Naive B cell (primary cell): Measurements from ENCODE around the gene NARF. TPM values are rescaled to one million over a fixed set of nuclear protein-coding genes. Genes with fewer than 3 reads are reported as not detected.
"Not testable (repeated sequence)": the region's sequence is repeated elsewhere in the genome, so short reads cannot be mapped to it uniquely, and the experiment has no call there.

Source experiments
- ATAC-seq, 2 donors: fragments of 150-1000 bp; cut with Tn5 transposase; 2 replicates each; pipeline ENCODE4 v1.10.0; 2021; ENCODE audit warnings: low read depth in 2 of 2, mild to moderate bottlenecking in 2 of 2, moderate library complexity in 2 of 2
- DNase-seq: peaks from one replicate; pipeline ENCODE4 v3.0.0; 2022
- H3K27ac Mint-ChIP-seq, 6 donors: one replicate each; pipeline ENCODE4 v1.8.0; 2020 to 2022; ENCODE audit warnings: mild to moderate bottlenecking in 6 of 6, mixed read lengths in 6 of 6, moderate library complexity in 5 of 6, inconsistent platforms in 2 of 6
- H3K27me3 Mint-ChIP-seq, 3 donors: one replicate each; pipeline ENCODE4 v1.8.0; 2021 to 2022; ENCODE audit warnings: mixed read lengths in 3 of 3, mild to moderate bottlenecking in 1 of 3
- H3K36me3 Mint-ChIP-seq, 2 donors: one replicate each; pipeline ENCODE4 v1.8.0; 2020 to 2022; ENCODE audit warnings: mixed read lengths in 2 of 2, inconsistent platforms in 1 of 2, mild to moderate bottlenecking in 1 of 2
- H3K4me1 Mint-ChIP-seq, 3 donors: one replicate each; pipeline ENCODE4 v1.8.0; 2020 to 2022; ENCODE audit warnings: mixed read lengths in 3 of 3, inconsistent platforms in 1 of 3, mild to moderate bottlenecking in 1 of 3, moderate library complexity in 1 of 3
- H3K4me3 Mint-ChIP-seq, 8 donors: one replicate each; pipeline ENCODE4 v1.8.0; 2020 to 2022; ENCODE audit warnings: mild to moderate bottlenecking in 8 of 8, mixed read lengths in 8 of 8, moderate library complexity in 8 of 8, inconsistent platforms in 2 of 8
- H3K9me3 Mint-ChIP-seq, 7 donors: one replicate each; pipeline ENCODE4 v1.8.0; 2020 to 2022; ENCODE audit warnings: mixed read lengths in 7 of 7, mild to moderate bottlenecking in 5 of 7, inconsistent platforms in 2 of 7, moderate library complexity in 1 of 7
- polyA plus RNA-seq, 6 donors: library from polyadenylated mRNA; unstranded; fragments of 300-500 nt; fragmentation: Illumina TruSeq; gene quantifications; one replicate each; pipeline ENCODE4 v1.2.3, GENCODE V29; 2021; ENCODE audit warnings: low read depth in 6 of 6

The NARF gene
- polyA plus RNA-seq, 6 donors from 2014 or later, result 72.3 to 137 (median 95.0) TPM

DNA sequence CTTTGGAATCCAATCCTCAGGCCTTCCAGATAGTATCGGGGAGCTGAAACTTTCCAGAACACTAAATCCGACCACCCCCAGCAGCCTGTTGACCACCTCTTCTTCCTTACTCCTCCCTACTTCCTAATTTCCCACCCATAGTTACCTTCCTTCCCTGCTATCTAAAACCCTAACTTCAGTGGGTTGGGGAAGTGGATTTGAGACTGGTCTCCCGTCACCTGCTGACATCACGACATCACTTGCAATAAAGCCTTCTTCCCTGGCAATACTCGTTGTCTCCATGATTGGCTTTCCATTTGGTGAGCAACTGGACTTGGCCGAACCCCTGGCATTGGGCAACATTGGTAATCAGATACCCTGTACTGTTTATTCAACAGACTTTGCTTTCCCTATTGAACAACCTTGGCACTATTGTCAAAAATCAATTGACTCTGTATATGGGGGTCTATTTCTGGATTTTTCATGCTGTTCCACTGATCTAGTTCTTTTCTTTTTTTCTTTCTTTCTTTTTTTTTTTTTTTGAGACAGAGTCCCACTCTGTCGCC is 49.2 kb downstream of the NARF start:
- Mint-ChIP-seq H3K36me3 (no peaks in the 10 kb centered on the region), H3K4me1 (peaks cover 10 to 13% (median 10%) of the 10 kb centered on the region in 3 donors), H3K27ac (peak overlapping the region in 2 of 6 donors; percentile 61 to 63), H3K27me3 (no peaks in the 10 kb centered on the region), H3K9me3 (no peaks in the 10 kb centered on the region), H3K4me3 (no peak overlapping the region)
- DNase-seq, result no peak
- no peak for ATAC-seq

DNA sequence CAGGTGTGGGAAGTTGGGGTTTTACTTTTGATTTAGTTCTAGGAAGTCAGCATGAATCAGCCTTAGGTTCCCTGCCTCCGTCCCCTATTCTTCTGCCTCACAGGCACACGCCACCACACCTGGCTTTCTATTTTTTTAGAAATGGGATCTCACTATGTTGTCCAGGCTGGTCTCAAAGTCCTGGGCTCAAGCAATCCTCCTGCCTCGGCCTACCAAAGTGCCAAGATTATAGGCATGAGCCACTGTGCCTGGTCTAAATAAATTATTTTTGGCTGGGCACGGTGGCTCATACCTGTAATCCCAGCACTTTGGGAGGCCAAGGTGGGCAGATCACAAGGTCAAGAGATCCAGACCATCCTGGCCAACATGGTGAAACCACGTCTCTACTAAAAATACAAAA is 53.1 kb downstream of the NARF start:
- H3K4me3 Mint-ChIP-seq, DNase-seq, H3K36me3 Mint-ChIP-seq, H3K4me1 Mint-ChIP-seq, H3K27me3 Mint-ChIP-seq, H3K27ac Mint-ChIP-seq, ATAC-seq, H3K9me3 Mint-ChIP-seq: not testable (repeated sequence)

DNA sequence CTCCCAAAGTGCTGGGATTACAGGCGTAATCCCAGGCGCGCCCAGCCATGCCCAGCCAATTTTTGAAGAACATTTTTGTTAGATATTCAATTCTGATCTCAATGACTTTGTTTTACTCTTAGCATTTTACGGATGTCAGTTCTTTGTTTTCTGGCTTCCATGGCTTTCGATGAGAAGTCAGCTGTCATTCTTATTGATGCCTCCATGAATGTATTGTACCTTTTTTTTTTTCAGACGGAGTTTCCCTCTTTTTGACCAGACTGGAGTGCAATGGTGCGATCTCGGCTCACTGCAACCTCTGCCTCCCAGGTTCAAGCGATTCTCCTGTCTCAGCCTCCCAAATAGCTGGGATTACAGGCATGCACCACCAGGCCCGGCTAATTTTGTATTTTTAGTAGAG is 55.3 kb downstream of the NARF start:
- peak overlapping the region in 1 of 6 donors; percentile 82 for H3K27ac Mint-ChIP-seq
- DNase-seq, H3K4me3 Mint-ChIP-seq, H3K36me3 Mint-ChIP-seq, H3K9me3 Mint-ChIP-seq, ATAC-seq, H3K4me1 Mint-ChIP-seq, H3K27me3 Mint-ChIP-seq: not testable (repeated sequence)

DNA sequence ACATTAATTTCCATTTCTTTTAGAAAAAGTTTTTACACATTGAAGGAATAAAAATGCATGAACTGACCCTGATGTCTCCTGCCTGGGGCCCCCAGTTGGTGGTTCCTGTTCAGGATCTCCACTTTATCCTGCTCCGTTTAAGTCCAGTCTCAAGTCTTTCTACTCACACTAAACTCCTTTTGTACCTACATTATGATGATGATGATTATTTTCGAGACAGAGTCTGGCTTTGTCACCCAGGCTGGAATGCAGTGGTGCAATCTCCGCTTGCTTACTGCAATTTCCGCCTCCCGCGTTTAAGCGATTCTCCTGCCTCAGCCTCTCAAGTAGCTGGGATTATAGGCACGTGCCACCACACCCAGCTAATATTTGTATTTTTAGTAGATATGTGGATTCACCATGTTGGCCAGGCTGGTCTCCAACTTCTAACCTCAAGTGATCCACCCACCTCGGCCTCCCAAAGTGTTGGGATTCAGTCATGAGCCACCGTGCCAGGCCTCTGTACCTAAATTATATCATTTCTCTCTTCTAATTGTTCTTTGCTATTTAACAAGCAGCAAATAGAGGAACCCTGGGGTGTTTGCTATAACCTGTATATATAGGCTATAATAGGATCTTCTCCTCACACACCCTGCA is 58.8 kb downstream of the NARF start:
- no peaks in the 10 kb centered on the region for H3K9me3 Mint-ChIP-seq
- peak overlapping the region in 1 of 6 donors; percentile 39 for H3K27ac Mint-ChIP-seq
- ATAC-seq (no peak), DNase-seq (no peak)
- peaks cover 7 to 19% (median 12%) of the 10 kb centered on the region in 3 donors for H3K4me1 Mint-ChIP-seq
- H3K27me3 Mint-ChIP-seq, result no peaks in the 10 kb centered on the region
- H3K36me3 Mint-ChIP-seq, result no peaks in the 10 kb centered on the region
- peak overlapping the region in 2 of 8 donors; percentile 61 to 78 for H3K4me3 Mint-ChIP-seq

DNA sequence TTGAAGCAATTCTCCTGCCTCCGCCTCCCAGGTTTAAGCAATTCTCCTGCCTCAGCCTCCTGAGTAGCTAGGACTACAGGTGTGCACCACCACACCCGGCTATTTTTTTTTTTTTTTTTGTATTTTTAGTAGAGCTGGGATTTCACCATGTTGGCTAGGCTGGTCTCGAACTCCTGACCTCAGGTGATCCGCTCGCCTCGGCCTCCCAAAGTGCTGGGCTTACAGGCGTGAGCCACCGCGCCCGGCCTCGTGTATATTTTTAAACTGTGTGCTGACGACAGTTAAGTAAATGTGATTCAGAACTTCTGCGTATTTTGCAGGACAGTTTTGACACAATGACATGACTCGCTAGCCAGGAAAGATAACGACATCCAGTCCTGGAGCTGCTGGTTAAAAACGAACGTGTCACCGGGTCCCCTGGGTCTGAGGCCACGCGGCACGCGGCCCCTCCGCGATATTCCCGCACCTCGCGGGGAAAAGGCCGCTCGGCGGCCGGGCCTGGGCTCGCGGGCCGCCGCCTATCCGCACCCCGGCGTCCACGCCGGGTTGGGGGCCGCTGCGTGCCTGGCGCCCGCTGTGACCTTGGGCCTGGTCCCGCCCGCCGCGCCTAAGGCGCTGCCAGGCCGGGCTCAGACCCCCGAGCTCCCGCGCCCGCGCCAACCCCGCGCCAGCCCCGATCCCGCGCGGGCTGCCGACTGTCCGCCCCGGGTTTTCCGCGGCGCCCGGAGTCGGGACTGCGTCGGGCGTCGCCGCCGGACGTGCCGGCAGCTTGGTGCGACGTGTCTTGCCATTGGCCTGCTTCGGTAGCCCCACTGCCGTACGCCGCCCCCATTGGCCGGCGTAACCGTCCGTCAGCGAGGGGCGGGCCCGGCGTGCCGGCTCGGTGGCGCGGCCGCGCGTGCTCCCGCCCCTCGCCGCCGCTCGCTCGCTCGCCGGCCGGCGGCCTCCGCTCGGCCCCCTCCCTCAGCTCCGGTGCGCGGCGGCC is 60.6 kb downstream of the NARF start, which contains the start of gene FOXK2:
Gene FOXK2 (plus strand): TSS at position 907 of the 985 bp plus-strand sequence. CDS start 157 bp downstream, outside the sequence.
- H3K27me3 Mint-ChIP-seq, result no peaks in the 10 kb centered on the region
- H3K9me3 Mint-ChIP-seq, result no peaks in the 10 kb centered on the region
- ATAC-seq, result peak; percentile 94 to 95
- H3K36me3 Mint-ChIP-seq, result no peaks in the 10 kb centered on the region
- H3K4me1 Mint-ChIP-seq, result peaks cover 13 to 35% (median 22%) of the 10 kb centered on the region in 3 donors
- DNase-seq, result peak; percentile 97
- peak within 1 kb of the TSS; percentile 90 to 97 (median 94) for H3K4me3 Mint-ChIP-seq
- H3K27ac Mint-ChIP-seq, result peak within 1 kb of the TSS; percentile 87 to 98 (median 92)

DNA sequence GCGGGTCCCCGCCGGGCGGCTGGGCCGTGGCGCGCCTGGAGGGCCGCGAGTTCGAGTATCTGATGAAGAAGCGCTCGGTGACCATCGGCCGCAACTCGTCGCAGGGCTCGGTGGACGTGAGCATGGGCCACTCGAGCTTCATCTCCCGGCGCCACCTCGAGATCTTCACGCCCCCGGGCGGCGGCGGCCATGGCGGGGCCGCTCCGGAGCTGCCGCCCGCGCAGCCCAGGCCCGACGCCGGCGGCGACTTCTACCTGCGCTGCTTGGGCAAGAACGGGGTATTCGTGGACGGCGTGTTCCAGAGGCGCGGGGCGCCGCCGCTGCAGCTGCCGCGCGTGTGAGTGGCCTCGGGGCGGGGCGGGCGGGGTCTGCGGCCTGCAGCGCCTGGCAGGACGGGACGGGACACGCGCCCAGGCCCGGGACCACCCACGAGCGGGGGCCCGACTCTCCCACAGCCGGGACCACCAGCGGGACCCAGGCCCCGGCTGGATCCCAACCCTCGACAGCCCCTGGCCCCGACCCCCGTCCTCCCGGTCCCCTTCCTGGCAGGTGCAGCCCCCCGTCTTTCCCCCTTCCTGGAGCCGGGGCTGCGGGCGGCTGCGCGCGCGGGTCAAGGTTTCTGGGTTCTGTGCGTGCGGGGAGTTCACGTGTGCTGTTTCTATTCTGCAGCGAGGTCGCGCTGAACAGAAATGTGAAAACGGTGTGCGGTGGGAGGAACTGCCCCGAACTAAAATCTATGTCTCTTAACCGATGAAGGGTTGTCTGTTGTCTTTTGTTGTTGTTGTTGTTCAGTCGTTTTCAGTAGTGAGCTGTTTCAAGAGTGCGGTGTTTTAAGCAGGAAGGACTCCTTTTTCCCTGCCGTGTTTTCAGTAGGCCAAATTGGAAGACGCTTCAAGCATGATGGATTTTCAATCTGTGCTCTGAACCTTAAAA is 61.7 kb downstream of the NARF start:
- no peaks in the 10 kb centered on the region for H3K27me3 Mint-ChIP-seq
- ATAC-seq (peak; percentile 22 to 26), DNase-seq (peak; percentile 42)
- H3K36me3 Mint-ChIP-seq, result no peaks in the 10 kb centered on the region
- H3K4me3 Mint-ChIP-seq, result peak overlapping the region; percentile 90 to 97 (median 94)
- H3K4me1 Mint-ChIP-seq, result peaks cover 13 to 43% (median 29%) of the 10 kb centered on the region in 3 donors
- H3K27ac Mint-ChIP-seq, result peak overlapping the region; percentile 75 to 98 (median 92)
- H3K9me3 Mint-ChIP-seq, result no peaks in the 10 kb centered on the region

DNA sequence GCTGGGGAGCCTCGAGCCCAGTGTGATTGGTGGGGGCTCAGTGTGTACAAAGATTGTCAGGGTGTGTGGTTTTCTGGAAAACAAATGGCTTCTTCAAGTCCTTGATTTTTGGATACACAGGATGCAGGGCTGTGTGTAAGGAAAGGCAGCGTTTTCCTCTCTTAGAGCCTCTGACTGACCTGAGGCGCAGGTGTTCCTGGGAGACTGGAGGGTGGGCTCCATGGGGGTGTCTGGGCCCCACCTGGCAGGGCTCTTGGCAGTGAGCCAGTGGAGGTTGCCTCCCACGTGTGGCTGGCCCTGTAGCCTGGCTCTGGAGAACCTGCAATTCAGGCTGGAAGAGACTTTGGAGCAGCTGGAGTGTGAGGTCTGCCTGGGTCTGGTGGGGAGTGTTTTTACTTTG is 66.0 kb downstream of the NARF start:
- DNase-seq (no peak), ATAC-seq (no peak)
- H3K27ac Mint-ChIP-seq, result peak overlapping the region in 1 of 6 donors; percentile 67
- H3K4me1 Mint-ChIP-seq, result peaks cover 32 to 67% (median 57%) of the 10 kb centered on the region in 3 donors
- H3K4me3 Mint-ChIP-seq, result no peak overlapping the region
- no peaks in the 10 kb centered on the region for H3K9me3 Mint-ChIP-seq
- H3K36me3 Mint-ChIP-seq, result no peaks in the 10 kb centered on the region
- no peaks in the 10 kb centered on the region for H3K27me3 Mint-ChIP-seq

DNA sequence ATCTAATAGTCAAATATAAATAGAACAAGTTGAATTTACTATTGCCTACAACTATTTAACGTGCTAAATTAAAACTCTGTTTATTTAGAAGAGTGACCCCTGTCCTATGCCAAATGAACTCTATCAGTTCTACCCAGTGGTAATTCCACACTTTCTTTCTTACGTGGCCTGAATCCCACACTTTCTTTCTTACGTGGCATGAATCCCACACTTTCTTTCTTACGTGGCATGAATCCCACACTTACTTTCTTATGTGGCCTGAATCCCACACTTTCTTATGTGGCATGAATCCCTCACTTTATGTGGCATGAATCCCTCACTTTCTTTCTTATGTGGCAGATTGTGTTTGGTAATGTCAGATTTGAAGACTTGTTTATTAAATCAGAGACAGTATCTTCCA is 67.2 kb downstream of the NARF start:
- Mint-ChIP-seq H3K9me3 (no peaks in the 10 kb centered on the region), H3K27me3 (no peaks in the 10 kb centered on the region), H3K36me3 (no peaks in the 10 kb centered on the region), H3K4me3 (no peak overlapping the region), H3K27ac (peak overlapping the region in 4 of 6 donors; percentile 3 to 80 (median 16)), H3K4me1 (peaks cover 29 to 67% (median 55%) of the 10 kb centered on the region in 3 donors)
- DNase-seq, result no peak
- ATAC-seq, result no peak

DNA sequence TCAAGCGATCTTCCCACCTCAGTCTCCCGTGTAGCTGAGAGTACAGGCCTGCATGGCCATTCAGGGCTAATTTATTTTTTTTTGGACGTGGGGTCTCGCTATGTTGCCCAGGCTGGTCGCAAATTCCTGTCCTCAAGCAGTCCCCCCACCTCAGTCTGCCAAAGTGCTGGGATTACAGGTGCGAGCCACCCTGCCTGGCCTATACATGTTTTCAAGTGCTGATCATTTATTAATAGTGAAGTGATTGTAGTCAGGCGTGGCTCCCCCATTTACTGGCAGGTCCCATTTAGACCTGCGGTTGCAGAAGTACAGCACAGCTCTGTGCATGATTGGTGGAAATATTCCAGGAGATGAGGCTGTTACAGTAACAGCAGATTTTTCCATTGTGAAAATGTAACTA is 69.4 kb downstream of the NARF start:
- Mint-ChIP-seq H3K27ac (peak overlapping the region in 2 of 6 donors; percentile 41 to 88), H3K4me3 (no peak overlapping the region), H3K36me3 (no peaks in the 10 kb centered on the region), H3K9me3 (no peaks in the 10 kb centered on the region), H3K4me1 (peaks cover 33 to 61% (median 53%) of the 10 kb centered on the region in 3 donors), H3K27me3 (no peaks in the 10 kb centered on the region)
- DNase-seq, result no peak
- ATAC-seq, result no peak

DNA sequence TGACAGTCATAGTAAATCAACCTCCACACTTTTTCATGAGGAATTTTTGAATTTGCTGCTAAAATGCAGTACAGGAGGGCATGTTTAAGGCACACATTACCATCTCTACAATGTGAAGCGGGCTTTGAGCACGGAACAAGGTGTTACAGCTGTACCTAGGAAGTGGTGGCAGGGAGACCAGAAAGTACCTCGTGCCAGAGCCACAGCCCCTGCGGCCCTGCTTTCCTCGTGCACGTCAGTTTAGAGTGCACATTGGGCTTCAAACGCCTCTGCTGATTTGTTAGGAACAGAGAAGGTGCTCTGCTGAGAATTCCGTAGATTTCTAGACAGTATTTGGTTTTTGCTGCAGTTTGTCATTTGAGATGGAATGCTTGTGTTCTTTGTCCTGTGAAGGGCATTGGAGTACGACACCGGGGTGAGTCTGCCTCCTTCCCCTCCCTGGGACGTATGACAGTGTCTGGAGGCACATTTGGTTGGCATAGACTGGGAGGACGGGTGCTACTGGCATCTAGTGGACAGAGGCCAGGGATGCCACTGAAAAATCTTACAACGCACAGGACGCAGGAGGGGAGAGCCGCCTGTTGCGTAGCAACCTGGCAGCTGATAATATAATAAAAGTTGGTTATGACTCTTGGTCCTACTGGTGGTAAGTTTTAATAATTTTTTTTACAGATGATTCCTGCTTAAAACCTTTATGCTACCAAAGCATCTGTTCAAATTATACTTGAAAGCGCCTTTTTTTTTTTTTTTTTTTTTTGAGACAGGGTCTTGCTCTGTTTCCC is 70.1 kb downstream of the NARF start:
- ATAC-seq, result peak in 1 of 2 donors; percentile 37
- no peaks in the 10 kb centered on the region for H3K36me3 Mint-ChIP-seq
- H3K4me3 Mint-ChIP-seq, result no peak overlapping the region
- H3K4me1 Mint-ChIP-seq, result peaks cover 30 to 59% (median 52%) of the 10 kb centered on the region in 3 donors
- no peaks in the 10 kb centered on the region for H3K27me3 Mint-ChIP-seq
- H3K9me3 Mint-ChIP-seq, result no peaks in the 10 kb centered on the region
- H3K27ac Mint-ChIP-seq, result peak overlapping the region in 2 of 6 donors; percentile 23 to 56
- no peak for DNase-seq

DNA sequence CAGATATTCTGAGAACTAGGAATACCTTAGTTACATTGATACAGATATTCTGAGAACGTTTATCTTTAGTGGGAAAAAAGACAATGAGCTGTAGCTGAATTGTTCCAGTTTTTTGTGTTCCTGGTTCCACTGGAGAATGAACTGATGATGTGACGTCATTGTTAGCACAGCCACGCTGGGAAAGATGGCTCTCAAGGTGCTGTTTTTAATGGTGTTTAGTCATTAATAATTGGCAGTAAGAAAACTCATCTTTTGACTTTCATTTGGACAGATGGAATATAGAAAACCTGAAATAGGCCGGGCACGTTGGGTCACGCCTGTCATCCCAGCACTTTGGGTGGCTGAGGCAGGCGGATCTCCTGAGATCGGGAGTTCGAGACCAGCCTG is 71.4 kb downstream of the NARF start:
- peaks cover 42 to 63% (median 55%) of the 10 kb centered on the region in 3 donors for H3K4me1 Mint-ChIP-seq

DNA sequence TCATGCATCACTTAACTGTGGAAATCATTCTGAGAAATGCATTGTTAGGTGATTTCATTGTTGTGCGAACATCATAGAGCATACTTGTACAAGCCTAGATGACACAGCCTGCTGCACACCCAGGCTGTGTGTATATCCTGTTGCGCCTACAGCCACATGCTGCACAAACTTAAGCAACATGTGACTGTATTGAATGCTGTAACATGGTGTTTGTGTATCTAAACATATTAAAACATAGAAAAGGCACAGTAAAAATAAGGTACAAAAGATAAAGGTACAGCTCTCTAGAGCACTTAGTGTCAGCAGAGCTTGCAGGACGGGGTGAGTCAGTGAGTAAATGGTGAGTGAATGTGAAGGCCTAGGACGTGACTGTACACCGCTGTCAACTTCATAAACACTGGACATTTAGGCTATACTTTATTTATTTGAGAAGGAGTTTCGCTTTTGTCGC is 72.9 kb downstream of the NARF start:
- DNase-seq (no peak), ATAC-seq (no peak)
- Mint-ChIP-seq H3K4me1 (peaks cover 44 to 65% (median 61%) of the 10 kb centered on the region in 3 donors), H3K36me3 (peaks cover 0 to 3% of the 10 kb centered on the region in 2 donors), H3K9me3 (no peaks in the 10 kb centered on the region), H3K4me3 (peak overlapping the region in 2 of 8 donors; percentile 13), H3K27ac (peak overlapping the region in 2 of 6 donors; percentile 9 to 87), H3K27me3 (no peaks in the 10 kb centered on the region)

More for the DNA sequence above, 71.4 kb downstream of the NARF start:
- Mint-ChIP-seq H3K27ac (no peak overlapping the region), H3K9me3 (no peaks in the 10 kb centered on the region), H3K36me3 (no peaks in the 10 kb centered on the region), H3K27me3 (no peaks in the 10 kb centered on the region), H3K4me3 (no peak overlapping the region)
- DNase-seq, result no peak
- ATAC-seq, result no peak
